Keratinocyte (primary cell): ENCODE data around the gene MRGPRD. TPM values are rescaled to one million over a fixed set of nuclear protein-coding genes. Genes with fewer than 3 reads are reported as not detected.

Experiments used
- DNase-seq: peaks from one replicate; pipeline ENCODE4 v3.0.0-alpha.2; 2011; ENCODE audit warnings: low read depth, missing footprints, low spot score
- FAIRE-seq: peaks from 2 replicates; lab custom pipeline; 2011; peaks lifted over from hg19 to GRCh38; lab: Jason Lieb, UNC
- H2AFZ ChIP-seq: 2 replicates; pipeline ENCODE4 v1.6.0; 2012; ENCODE audit warnings: low read length, control low read depth, inconsistent platforms; ENCODE audit not compliant: control insufficient read depth
- H3K27ac ChIP-seq: 2 replicates; pipeline ENCODE4 v1.5.1; 2011; ENCODE audit warnings: low read length; ENCODE audit not compliant: control insufficient read depth, insufficient read depth
- H3K27me3 ChIP-seq: 3 replicates; pipeline ENCODE4 v1.6.0; 2011; ENCODE audit warnings: low read length; ENCODE audit not compliant: control insufficient read depth, insufficient read depth; ENCODE audit errors: extremely low read depth
- H3K36me3 ChIP-seq, 2 experiments: 2 replicates in 1 of 2; 3 replicates in 1 of 2; pipeline ENCODE4 v1.5.1; 2011; ENCODE audit warnings: low read length in 2 of 2, mild to moderate bottlenecking in 1 of 2; ENCODE audit not compliant: control insufficient read depth in 2 of 2, insufficient read depth in 2 of 2; ENCODE audit errors: extremely low read depth in 1 of 2
- H3K4me1 ChIP-seq: 3 replicates; pipeline ENCODE4 v1.5.1; 2011; ENCODE audit warnings: low read length; ENCODE audit not compliant: control insufficient read depth, insufficient read depth; ENCODE audit errors: extremely low read depth
- H3K4me2 ChIP-seq: 3 replicates; pipeline ENCODE4 v1.6.0; 2011; ENCODE audit warnings: low read depth, low read length; ENCODE audit not compliant: control insufficient read depth, insufficient read depth; ENCODE audit errors: extremely low read depth
- H3K4me3 ChIP-seq, 3 experiments: fragments of 200-600 bp in 1 of 3; sonication (generic) in 1 of 3; 2 replicates in 2 of 3; 3 replicates in 1 of 3; pipeline ENCODE4 v1.5.1; 2011 to 2016; ENCODE audit warnings: low read length in 3 of 3, mild to moderate bottlenecking in 3 of 3, control low read depth in 2 of 3, inconsistent platforms in 1 of 3, low read depth in 1 of 3, mixed read lengths in 1 of 3, mixed run types in 1 of 3, moderate library complexity in 1 of 3; ENCODE audit not compliant: control insufficient read depth in 2 of 3, insufficient read depth in 2 of 3; ENCODE audit errors: extremely low read depth in 1 of 3
- H3K79me2 ChIP-seq: 2 replicates; pipeline ENCODE4 v1.6.0; 2012; ENCODE audit warnings: low read length; ENCODE audit not compliant: control insufficient read depth, insufficient read depth
- H3K9ac ChIP-seq: 3 replicates; pipeline ENCODE4 v1.6.0; 2011; ENCODE audit warnings: low read length; ENCODE audit not compliant: control insufficient read depth, insufficient read depth; ENCODE audit errors: extremely low read depth
- H3K9me1 ChIP-seq: 3 replicates; pipeline ENCODE4 v1.6.0; 2011; ENCODE audit warnings: low read length; ENCODE audit not compliant: control insufficient read depth, insufficient read depth; ENCODE audit errors: extremely low read depth
- H3K9me3 ChIP-seq: 2 replicates; pipeline ENCODE4 v1.5.1; 2012; ENCODE audit warnings: low read depth, low read length; ENCODE audit not compliant: control insufficient read depth
- H4K20me1 ChIP-seq: 3 replicates; pipeline ENCODE4 v1.6.0; 2011; ENCODE audit warnings: low read length; ENCODE audit not compliant: control insufficient read depth, insufficient read depth; ENCODE audit errors: extremely low read depth
- EZH2 ChIP-seq: IDR thresholded peaks from one replicate; pipeline ENCODE4 v1.6.1; 2012; ENCODE audit warnings: inconsistent platforms, mild to moderate bottlenecking, low read length, moderate library complexity
- dilution Hi-C: fragments of 300-500 bp; cut with MboI; formaldehyde crosslinking; loops from one replicate; pipeline ENCODE4 v1.7.0; 2020; ENCODE audit warnings: low sequenced_read_pairs; ENCODE audit not compliant: extremely low pct_ligation_motif_present
- polyA plus RNA-seq, 5 experiments: library from polyadenylated mRNA; depleted of rRNA in 3 of 5; stranded (reverse) in 3 of 5; stranded (forward) in 1 of 5; unstranded in 1 of 5; fragments of >200 nt; gene quantifications; 1 replicate in 1 of 5; 2 replicates in 3 of 5; 3 replicates in 1 of 5; pipeline versions ENCODE4 v1.2.1 to v1.2.3, GENCODE V29; 2011 to 2012; ENCODE audit warnings: missing spikeins in 2 of 5, low read depth in 1 of 5, low replicate concordance in 1 of 5
- TF ChIP-seq, protein P1 (sequence below), 3 experiments: IDR thresholded peaks in 1 of 3; conservative IDR thresholded peaks in 1 of 3; optimal IDR thresholded peaks in 1 of 3; 2 replicates in 2 of 3; 3 replicates in 1 of 3; pipeline versions ENCODE3 to v1.5.1; 2011; ENCODE audit warnings: low read length in 3 of 3, mild to moderate bottlenecking in 3 of 3, moderate library complexity in 2 of 3, control low read depth in 1 of 3, inconsistent platforms in 1 of 3; ENCODE audit not compliant: insufficient read depth in 2 of 3; ENCODE audit errors: extremely low read depth in 1 of 3

The MRGPRD gene
- polyA plus RNA-seq, 1 donor (not counting 4 experiments of a cell fraction or from before 2014, with no cell fraction given), result not detected

DNA sequence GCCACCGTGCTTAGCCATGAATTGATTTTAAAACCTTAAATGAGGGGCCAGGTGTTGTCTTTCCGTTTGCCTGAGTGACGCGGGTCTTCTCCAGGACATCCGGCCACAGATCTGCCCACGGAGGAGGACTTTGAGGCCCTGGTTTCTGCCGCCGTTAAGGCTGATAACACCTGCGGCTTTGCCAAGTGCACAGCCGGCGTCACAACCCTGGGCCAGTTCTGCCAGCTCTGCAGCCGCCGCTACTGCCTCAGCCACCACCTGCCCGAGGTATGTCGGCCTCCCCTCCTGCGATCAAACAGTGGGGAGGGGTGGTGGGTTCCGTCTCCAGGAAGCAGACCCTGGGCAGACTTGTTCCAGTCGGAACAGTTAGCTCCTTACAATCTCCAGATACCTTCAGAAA lies 42.7 kb downstream of the MRGPRD start:
- no peak overlapping the region for H2AFZ ChIP-seq
- H3K4me1 ChIP-seq, result no peaks in the 10 kb centered on the region
- FAIRE-seq (no peak), DNase-seq (no peak)
- dilution Hi-C loops, result no loop called here
- no peak for TF ChIP-seq EZH2
- TF ChIP-seq, protein P1, sequence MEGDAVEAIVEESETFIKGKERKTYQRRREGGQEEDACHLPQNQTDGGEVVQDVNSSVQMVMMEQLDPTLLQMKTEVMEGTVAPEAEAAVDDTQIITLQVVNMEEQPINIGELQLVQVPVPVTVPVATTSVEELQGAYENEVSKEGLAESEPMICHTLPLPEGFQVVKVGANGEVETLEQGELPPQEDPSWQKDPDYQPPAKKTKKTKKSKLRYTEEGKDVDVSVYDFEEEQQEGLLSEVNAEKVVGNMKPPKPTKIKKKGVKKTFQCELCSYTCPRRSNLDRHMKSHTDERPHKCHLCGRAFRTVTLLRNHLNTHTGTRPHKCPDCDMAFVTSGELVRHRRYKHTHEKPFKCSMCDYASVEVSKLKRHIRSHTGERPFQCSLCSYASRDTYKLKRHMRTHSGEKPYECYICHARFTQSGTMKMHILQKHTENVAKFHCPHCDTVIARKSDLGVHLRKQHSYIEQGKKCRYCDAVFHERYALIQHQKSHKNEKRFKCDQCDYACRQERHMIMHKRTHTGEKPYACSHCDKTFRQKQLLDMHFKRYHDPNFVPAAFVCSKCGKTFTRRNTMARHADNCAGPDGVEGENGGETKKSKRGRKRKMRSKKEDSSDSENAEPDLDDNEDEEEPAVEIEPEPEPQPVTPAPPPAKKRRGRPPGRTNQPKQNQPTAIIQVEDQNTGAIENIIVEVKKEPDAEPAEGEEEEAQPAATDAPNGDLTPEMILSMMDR (optimal IDR thresholded peaks at IDR 0.05 in 1 of 3, IDR thresholded peaks at IDR 0.05 in 1 of 3, conservative IDR thresholded peaks at IDR 0.05 in 1 of 3; ENCODE audit: extremely low read depth in 1 of 3, insufficient read depth in 2 of 3, low read length in 3 of 3), result no peak
- H4K20me1 ChIP-seq, result no peaks in the 10 kb centered on the region
- no peaks in the 10 kb centered on the region for H3K79me2 ChIP-seq
- H3K9me3 ChIP-seq, result no peaks in the 10 kb centered on the region
- no peak overlapping the region for H3K9ac ChIP-seq
- no peak overlapping the region for H3K4me3 ChIP-seq
- H3K9me1 ChIP-seq, result no peaks in the 10 kb centered on the region
- H3K27me3 ChIP-seq, result no peaks in the 10 kb centered on the region
- H3K36me3 ChIP-seq, result peaks cover 18 to 26% of the 10 kb centered on the region in 2 experiments
- H3K27ac ChIP-seq, result no peak overlapping the region
- H3K4me2 ChIP-seq, result no peak overlapping the region

DNA sequence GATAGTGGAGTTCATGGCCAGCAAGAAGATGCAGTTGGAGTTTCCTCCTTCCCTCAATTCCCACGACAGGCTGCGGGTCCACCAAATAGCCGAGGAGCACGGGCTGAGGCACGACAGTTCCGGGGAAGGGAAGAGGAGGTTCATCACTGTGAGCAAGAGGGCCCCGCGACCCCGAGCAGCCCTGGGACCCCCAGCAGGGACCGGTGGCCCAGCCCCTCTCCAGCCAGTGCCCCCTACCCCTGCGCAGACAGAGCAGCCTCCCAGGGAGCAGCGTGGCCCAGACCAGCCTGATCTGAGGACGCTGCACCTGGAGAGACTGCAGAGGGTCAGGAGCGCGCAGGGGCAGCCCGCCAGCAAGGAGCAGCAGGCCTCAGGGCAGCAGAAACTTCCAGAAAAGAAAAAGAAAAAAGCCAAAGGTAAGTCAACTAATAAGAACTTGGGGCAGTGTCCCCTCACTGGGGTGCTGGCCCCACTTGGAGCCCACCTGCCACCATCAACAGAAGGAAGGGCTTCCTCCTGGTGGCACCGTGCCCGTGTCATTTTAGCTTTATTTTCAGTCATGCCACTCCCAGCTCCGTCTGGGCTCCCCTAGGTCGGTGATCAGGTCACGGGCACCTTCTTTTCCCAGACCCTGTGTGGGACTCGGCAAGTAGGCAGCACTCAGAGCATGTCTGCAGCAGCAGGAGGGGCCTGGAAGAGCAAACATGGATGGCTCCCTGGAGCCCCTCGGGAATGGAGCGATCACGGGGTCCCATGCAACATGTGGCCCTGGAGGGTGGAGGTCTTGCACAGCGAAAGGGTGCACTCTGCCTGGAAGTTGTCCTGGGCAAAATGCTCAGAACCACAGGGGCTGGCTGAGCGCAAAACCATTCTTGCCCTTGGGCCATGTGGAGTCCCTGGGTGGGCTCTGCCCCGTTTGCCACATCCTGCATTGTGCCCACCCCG lies 43.8 kb downstream of the MRGPRD start:
- no peak overlapping the region for H3K27ac ChIP-seq
- no peak for TF ChIP-seq EZH2
- TF ChIP-seq, protein P1 (optimal IDR thresholded peaks at IDR 0.05 in 1 of 3, IDR thresholded peaks at IDR 0.05 in 1 of 3, conservative IDR thresholded peaks at IDR 0.05 in 1 of 3; ENCODE audit: extremely low read depth in 1 of 3, insufficient read depth in 2 of 3, low read length in 3 of 3), result no peak
- peaks cover 18 to 27% of the 10 kb centered on the region in 2 experiments for H3K36me3 ChIP-seq
- dilution Hi-C loops, result no loop called here
- H3K4me2 ChIP-seq, result no peak overlapping the region
- H4K20me1 ChIP-seq, result no peaks in the 10 kb centered on the region
- no peak overlapping the region for H2AFZ ChIP-seq
- H3K27me3 ChIP-seq, result no peaks in the 10 kb centered on the region
- no peak overlapping the region for H3K4me3 ChIP-seq
- no peak overlapping the region for H3K9ac ChIP-seq
- H3K4me1 ChIP-seq, result no peaks in the 10 kb centered on the region
- H3K9me1 ChIP-seq, result no peaks in the 10 kb centered on the region
- H3K79me2 ChIP-seq, result no peaks in the 10 kb centered on the region
- no peaks in the 10 kb centered on the region for H3K9me3 ChIP-seq
- DNase-seq (no peak), FAIRE-seq (no peak)
